GM19023 (cell line): ENCODE results near the gene LHFPL6.

Experiments used
- ATAC-seq: cut with Tn5 transposase; IDR thresholded peaks from one replicate; pipeline ENCODE4 v1.9.1; 2021; ENCODE audit warnings: mild to moderate bottlenecking, moderate library complexity; ENCODE audit not compliant: unreplicated experiment

Gene LHFPL6

DNA sequence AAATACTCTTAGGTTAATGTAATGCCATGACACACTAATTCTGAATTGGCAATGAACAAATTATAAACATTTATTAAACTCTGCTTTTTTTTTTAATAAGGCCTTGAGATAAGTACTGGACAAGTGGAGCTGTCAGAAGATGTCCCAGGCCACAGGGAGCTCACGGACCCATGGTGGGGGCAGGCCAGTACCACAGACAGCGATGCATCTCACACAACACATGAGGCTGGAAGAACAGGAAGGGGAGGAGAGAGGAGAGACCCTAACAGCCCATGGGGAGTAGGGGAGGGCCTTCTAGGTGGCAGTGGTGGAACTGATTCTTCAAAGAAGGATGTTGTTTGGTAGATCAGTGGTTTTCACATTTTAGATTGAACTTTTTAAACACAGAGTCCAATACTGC, 128.4 kb downstream of the LHFPL6 start:
- ATAC-seq, result no peak

DNA sequence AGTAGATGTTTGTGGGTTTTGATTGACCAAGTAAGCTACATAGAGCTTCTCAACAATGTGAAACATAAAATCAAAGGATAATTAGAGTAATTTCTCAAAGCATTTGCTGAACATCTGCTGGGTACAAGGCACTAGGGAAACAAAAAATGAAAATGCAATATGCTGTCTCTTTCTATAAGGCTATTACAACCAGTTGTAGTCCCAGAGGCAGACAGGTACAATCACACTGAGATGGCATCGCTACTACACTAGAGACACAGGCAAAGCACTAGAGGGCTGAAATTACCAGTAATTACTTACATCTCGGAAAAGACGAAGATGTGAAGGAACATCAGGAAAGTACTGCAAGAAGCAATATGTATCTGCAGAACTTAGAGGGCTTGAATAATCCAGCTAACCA, 133.3 kb downstream of the LHFPL6 start:
- ATAC-seq, result no peak

DNA sequence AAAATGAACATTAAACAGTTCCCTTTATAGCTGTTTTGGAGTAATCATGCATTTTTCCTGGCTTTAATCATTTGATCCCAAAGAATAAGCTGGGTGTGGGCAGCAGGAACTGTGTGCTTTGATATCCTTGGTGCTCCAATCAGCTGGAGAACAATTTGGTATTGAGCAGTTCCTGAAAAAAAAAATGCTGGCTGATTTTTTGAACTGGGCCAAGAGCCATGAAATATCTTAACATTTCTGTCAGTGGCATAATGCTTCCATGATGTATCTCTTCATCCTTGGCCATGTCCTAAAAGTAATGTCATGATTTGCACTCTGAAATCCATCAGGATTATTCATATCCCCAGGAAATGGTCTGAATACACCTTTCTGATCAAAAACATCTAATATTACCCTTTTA, 134.7 kb downstream of the LHFPL6 start:
- no peak for ATAC-seq

DNA sequence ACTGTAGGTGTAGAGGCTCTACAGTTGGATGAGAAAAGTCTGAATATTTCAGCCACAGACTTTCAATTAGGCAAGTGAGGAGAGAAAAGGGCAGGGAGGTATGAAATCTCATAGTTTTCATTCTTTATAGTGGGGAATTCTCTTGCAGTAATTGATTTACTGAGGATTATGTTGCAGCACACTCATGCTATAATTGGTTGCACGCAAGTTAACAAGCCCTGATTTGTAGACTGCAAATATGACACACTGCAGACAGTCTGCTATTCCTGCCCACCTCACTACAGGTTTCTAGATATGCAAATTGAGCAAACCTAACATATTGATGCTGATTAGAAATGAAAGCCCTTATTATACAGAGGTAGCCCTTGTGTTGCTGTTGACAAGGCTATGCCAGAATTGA, 139.4 kb downstream of the LHFPL6 start:
- no peak for ATAC-seq

DNA sequence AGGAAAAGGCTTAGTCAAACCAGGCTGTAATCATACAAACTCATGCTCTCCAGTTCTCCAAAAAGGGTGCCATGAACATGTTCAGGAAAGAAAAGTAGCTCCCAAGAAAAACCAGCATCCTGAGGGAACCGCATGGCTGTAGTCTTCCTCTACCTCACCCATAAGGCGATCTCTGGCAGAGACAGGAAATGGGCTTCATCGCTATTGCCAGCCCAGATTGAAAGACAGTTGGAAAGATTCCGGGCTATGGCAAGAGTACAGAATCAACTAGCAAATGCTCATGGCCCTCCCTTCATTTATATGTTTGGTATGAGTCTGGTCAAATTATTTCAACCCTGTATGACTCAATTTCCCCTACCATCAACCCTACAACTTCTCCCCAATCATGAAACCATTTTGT, 140.1 kb downstream of the LHFPL6 start:
- no peak for ATAC-seq

DNA sequence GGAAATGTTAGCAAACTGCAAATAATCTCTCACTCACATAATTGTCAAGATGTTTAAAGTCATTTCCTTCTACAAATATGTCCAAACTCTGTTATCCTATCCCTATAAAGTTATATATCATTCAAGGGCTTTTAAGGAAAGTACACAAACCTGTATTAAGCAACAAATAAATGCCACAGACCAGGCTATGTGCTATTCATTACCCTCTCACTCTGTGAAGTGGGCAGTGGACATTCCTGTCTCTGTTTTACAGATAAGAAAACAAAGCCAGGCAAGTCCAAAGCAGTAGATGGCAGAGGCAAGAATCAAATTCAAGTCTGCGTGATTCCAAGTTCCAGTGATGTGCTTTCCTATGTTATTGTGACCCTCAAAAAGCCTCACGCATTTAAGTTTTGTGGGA, 140.6 kb downstream of the LHFPL6 start:
- ATAC-seq, result no peak

DNA sequence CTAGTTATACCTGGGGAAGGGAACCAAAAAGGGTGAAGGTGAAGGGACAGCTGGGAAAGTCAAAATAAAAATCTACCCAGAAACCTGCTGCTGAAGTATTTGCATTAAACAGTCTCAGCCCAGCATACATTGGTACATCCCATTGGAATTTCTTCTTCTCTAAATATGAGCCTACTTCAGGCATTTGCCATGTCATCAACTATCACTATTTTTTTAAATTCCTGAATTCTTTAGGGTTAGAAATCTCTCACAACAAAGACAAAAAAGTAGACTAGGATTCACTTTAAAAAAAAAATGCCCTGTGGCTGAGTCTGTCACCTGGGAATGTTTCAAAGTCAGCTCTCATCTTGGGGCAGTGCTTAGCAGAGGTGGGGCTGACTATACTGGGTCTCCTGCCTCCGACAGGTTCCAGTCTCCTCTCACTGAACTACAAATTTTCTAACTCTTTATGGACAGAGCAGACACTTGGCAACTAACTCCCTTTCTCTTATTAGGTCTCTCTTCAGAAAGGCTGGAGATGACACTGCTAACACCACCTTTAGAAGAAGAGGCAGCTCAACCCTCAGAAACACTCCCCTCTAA, 141.2 kb downstream of the LHFPL6 start:
- ATAC-seq, result no peak

DNA sequence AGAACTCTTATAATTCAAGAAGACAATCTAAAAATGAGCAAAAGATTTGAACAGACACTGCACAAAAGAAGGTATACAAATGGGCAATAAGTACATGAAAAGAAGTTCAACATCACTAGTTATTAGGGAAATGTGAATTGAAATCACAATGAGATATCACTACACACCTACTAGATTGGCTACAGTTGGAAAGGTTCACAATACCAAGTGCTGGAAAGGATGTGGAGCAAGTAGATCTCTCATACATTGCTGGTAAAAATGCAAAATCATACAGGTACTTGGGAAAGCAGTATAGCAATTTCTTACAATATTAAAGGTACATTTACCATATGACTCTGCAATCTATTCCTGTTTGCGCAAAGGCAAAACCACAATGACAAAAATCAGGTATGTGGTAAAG, 145.7 kb downstream of the LHFPL6 start:
- ATAC-seq, result no peak

DNA sequence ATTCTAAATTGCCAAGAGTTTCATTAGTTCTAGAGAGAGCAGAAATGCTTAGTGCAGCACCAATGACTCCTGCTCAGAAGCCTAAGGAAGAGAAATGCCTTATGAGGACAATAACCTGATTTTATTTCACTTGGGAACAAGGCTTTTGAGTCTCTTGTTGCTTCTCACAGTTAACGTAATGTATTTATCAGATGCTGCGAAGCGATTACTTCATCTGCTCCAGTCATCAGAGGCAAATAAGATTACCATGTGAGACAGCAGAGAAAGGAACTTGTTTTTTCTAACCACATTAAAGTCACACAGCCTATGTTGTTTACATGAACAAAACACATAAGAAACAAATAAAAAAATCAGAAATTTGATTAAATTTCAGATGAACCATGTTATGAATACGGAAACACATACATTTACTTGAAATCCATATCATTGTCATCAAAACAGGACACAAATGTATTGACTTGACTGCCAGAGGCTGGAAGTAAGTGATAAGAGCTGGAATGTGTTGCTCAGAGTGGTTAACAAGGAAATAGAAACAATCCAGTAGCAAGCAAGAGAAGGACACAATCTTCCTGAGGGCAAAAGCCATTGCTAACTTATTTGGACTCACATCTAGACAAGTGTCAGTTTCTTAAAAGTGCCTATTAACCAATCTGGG, 147.3 kb downstream of the LHFPL6 start:
- ATAC-seq, result no peak

DNA sequence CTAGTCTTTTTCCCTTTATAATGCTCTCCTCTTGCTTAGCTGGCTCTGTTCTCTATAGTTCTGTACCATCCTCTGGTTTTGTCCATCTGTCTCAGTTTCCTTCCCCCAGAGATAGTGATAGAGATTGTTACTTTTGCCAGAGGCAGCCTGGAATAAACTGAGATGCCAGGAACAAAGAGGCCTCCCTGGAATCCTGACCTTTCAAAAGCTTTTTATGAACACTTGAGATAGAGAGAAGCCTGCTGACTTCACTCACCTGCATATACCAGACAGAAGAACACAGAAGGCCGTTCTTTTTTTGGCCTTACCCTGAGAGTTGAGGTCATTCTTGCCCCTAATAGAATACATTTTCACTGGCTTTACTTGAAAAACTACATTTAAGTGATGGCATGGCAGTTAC, 150.2 kb downstream of the LHFPL6 start:
- no peak for ATAC-seq

DNA sequence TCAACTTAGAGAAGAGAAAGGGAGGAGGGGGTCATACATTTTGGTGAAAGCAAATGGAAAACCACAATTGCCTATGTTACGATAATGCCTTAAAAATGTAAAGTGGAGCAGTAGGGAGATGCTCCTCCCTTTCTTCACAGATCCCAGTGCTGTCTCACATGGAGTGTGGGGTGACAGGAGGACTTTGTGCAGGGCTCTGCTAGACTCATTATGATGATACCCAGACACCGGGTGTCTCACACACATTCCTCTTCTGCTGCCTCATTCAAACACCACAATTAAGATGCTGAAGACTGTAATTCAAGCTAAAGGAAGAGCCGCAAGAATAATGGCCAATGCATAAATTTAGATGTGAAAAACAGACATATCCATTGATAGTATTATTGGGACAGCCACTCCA, 150.6 kb downstream of the LHFPL6 start:
- no peak for ATAC-seq

DNA sequence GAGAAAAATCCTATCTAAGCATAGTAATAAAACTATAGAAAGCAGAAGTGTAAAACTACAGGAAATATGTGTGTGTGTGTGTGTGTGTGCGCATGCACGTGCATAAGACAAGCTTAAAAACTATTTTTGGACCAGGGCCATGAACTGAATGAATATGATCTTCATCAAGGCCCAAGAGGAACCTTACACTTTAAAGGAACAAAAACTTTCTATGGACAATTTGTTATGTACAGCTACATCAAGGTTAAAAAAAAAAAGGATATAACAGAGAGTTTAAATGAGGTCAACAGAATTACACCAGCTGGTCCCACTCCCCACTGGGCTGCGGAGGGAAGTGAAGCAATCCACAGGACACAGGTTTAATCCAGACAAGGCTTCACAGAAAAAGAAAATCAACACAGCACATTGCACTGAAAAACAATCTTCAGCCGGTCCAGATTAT, 151.1 kb downstream of the LHFPL6 start:
- ATAC-seq, result no peak

DNA sequence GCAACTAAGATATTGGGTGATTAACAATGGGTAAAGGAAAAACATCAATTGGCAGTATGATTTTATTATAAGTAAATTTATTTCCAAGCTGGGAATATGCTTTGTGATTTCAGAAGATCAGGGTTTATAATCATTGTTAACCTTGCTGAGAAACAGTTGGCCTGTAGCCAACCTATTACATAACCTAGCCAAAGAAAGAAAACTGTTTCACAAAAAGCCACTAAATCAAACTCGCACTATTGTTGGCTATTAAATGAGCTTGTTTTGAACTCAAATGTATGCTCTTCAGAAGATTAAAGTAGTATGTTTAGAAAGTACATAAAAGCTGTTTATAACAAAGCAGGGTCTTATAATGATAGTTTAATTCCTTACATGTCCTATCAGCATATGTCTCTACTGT, 151.7 kb downstream of the LHFPL6 start:
- ATAC-seq, result no peak

DNA sequence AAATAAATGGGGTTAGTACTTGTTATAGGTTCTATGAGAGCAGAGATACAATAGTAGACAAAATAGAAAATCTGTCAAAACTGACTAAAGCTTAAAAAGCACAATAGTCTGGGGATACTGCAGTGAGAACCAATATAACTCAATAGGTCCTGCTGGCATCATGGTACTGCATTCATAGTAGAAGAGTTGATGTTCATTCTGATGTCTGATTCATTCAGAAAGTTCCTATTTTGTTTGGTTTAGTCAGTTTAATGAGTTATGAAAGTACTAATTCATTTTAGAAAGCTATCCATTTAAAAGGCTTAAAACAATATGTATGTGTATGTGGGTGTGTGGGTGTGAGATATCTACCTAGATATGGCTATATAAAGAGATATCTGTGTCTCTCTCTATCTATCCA, 152.8 kb downstream of the LHFPL6 start:
- ATAC-seq, result no peak

DNA sequence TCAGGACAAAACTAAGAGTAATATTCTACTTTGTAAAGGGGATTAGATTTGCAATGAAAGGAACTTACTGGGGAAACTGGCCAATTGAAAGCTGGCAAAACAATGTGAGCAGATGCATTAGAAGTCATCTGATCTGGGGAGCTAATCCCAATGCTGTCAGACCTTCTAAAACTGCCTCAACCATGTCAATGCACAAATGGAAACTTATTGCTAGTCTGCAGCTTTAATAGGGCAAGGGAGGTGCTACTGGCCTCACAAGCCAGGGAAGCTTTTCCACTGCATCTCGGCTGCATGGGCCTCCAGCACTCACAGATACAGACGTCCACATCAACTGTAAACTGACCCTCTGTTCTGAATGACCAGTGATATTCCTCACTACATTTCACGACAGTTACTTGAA, 154.2 kb downstream of the LHFPL6 start:
- ATAC-seq, result no peak

DNA sequence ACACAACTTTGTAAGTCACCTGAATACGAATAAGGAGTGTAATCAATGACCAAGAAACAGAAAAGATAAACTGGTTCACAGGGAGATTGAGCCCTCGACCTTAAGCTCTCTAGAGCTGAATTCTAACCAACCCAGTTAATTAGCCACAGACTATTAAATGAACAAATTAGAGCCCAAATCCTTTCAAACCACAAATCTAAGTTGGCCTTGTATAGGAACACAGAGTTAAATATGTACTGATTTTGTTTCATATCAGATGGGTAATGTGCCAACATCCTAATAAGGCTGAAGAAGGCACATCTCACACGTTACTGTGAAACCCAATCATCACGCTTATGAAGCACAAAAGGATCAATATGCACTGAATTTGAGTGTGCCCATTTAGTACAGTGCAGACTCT, 156.1 kb downstream of the LHFPL6 start:
- no peak for ATAC-seq

DNA sequence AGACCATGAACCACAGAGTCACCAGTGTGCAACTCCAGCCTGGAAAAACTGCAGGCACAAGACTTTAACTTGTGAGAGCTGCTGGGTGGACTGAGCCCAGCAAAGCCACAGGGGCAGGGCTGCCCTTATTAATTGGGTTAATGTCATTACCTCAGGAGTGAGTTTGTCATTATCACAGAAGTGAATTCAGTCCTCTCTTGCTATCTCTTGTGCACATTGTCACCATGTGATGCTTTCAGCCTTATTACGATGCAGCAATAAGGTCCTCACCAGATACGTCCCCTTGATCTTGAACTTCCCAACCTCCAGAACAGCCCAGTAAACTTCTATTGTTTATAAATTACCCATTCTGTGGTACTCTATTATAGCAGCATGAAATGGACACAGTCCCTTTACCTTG, 158.1 kb downstream of the LHFPL6 start:
- no peak for ATAC-seq

DNA sequence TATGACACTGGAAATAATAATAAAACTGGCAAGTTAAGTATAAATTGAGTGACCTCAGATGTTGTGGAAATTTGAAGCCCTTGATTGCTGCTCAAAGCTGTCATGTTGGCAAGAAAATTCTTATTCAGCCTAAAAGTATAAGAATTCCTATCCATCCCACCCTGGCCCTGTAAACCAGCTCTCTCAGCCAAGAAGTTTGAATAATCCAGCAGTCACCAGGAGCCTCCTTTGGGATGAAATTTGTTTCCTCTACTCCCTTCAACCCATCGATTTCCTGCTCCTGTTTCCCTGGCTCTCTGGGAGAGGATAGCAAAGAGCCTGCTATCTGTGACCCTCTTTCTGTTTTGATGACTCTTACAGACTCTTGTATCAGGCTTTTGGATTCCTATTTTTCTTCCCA, 169.3 kb downstream of the LHFPL6 start:
- ATAC-seq, result no peak

DNA sequence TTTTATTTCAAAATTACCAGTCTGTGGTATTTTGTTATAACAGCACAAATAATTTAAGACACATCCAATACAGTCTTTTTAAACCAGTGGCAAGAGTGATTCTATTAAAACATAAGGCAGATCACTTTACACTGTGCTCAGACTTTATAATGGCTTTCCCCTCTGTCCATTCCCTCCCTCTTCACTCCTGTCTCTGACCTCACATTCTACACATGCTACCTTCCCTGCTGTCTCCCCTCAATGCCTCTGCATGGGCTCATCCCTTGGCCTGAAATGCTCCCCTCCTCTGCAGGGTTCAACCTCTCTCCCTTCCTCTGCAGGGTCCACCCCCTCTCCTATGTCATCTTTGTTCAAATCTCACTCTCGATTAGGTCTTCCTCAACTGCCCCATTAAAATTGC, 170.8 kb downstream of the LHFPL6 start:
- ATAC-seq, result no peak

DNA sequence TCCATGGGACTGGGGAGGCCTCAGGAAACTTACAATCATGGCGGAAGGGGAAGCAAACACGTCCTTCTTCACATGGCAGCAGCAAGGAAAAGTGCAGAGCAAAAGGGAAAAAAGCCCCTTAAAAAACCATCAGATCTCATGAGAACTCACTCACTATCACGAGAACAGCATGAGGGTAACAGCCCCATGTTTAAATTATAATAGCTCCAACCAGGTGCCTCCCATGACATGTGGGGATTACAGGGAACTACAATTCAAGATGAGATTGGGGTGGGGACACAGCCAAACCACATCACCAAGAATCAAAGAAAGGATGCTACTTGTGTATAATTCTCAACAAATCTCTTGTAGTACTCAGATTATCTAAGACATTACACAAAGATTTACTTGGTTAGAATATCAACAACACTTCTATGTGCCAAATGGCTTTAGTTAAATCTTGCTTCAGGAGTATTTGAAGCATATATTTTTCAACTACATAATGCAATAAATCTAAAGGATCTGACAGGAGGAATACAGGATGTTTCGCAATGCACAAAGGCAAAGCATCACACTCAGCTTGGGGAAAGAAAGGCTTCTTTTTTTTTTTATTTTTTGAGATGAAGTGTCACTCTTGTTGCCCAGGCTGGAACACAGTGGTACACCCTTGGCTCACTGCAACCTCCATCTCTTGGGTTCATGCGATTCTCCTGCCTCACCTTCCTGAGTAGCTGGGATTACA, 180.0 kb downstream of the LHFPL6 start:
- no peak for ATAC-seq

DNA sequence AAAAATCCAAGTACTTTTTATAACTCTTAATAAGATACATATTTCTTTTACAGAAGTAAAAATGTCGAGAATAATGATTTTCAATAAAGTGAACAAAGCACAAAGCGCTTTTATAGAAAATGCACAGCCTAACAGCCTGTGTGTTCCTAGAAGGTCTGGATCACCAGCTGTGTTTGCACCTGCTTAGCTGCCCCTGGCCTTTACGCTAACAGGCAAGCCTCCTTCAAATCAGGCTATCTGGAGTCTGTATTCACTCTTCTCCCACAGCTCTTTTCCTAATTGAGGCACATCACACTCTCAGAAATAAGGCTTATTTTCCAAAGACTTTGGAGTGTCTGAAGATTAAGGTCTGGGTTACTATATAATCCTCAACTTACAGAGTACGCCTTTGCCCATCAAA, 183.1 kb downstream of the LHFPL6 start:
- no peak for ATAC-seq

DNA sequence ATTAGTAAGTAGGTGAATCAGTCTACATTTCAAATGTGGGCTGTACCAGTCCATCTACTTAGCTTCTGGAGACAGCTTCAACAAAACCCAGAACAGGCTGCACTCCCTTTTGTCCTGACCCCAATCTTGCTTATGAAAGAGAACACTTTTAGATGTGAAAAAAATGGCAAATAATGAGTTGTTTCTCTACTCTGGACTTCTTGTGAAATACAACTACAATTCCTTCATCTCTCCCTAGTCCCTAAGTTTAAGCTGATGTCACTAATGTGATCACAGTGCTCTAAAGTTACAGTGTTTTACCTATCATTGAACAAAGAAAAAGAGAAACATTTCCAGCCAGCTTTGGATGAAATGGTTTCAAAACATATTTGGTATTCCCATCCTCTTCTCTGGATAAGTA, 183.9 kb downstream of the LHFPL6 start:
- ATAC-seq, result no peak

DNA sequence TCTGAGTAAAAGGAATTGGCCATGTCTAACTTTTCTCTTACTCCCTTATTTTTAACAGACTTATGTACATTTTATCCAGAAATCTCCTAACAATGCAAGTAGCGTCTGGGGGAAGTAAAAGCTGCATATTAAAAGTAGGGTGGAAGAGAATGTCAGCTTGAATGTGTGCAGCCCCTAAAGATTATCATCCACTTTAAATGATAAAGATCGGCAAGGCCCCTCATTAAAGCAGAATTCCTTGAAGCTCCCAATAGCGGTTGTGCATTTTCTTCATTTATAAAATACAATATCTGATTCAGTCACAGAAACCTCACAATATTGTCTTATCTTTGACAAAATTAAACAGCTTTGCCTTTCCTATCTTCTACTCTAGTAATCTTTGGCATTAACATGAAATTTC, 184.6 kb downstream of the LHFPL6 start:
- no peak for ATAC-seq
